Keratinocyte (primary cell): ENCODE data around the gene BCL2.

Source experiments
- EZH2 ChIP-seq: IDR thresholded peaks from one replicate; pipeline ENCODE4 v1.6.1; 2012; ENCODE audit warnings: inconsistent platforms, mild to moderate bottlenecking, low read length, moderate library complexity
- TF ChIP-seq, protein P1 (sequence below), 3 experiments: IDR thresholded peaks in 1 of 3; conservative IDR thresholded peaks in 1 of 3; optimal IDR thresholded peaks in 1 of 3; 2 replicates in 2 of 3; 3 replicates in 1 of 3; pipeline versions ENCODE3 to v1.5.1; 2011; ENCODE audit warnings: low read length in 3 of 3, mild to moderate bottlenecking in 3 of 3, moderate library complexity in 2 of 3, control low read depth in 1 of 3, inconsistent platforms in 1 of 3; ENCODE audit not compliant: insufficient read depth in 2 of 3; ENCODE audit errors: extremely low read depth in 1 of 3

DNA sequence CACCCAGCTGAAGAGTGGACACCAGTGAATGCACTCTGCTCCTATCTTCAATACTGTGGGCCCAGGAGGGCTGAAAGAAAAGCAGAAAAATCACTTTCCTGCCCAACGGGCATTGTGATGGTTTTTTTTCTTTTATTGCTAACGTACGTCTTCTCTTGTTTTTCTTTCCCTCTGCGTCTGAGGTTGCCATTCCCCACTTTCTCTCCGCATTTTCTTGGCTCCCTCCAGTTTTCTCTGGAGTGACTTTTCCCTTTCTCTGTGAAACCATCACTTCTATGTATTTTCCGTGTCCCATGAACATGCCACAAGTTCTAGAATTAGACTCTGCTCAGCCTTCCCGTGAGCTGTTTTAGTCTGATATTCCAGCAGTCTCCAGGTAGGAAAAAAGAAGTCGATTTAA is 169.2 kb downstream of the BCL2 start:
- TF ChIP-seq, protein P1, sequence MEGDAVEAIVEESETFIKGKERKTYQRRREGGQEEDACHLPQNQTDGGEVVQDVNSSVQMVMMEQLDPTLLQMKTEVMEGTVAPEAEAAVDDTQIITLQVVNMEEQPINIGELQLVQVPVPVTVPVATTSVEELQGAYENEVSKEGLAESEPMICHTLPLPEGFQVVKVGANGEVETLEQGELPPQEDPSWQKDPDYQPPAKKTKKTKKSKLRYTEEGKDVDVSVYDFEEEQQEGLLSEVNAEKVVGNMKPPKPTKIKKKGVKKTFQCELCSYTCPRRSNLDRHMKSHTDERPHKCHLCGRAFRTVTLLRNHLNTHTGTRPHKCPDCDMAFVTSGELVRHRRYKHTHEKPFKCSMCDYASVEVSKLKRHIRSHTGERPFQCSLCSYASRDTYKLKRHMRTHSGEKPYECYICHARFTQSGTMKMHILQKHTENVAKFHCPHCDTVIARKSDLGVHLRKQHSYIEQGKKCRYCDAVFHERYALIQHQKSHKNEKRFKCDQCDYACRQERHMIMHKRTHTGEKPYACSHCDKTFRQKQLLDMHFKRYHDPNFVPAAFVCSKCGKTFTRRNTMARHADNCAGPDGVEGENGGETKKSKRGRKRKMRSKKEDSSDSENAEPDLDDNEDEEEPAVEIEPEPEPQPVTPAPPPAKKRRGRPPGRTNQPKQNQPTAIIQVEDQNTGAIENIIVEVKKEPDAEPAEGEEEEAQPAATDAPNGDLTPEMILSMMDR (optimal IDR thresholded peaks at IDR 0.05 in 1 of 3, IDR thresholded peaks at IDR 0.05 in 1 of 3, conservative IDR thresholded peaks at IDR 0.05 in 1 of 3; ENCODE audit: extremely low read depth in 1 of 3, insufficient read depth in 2 of 3, low read length in 3 of 3): no peak
- TF ChIP-seq EZH2: no peak
